ENCODE results near the gene ALPK3.

Gene ALPK3

DNA sequence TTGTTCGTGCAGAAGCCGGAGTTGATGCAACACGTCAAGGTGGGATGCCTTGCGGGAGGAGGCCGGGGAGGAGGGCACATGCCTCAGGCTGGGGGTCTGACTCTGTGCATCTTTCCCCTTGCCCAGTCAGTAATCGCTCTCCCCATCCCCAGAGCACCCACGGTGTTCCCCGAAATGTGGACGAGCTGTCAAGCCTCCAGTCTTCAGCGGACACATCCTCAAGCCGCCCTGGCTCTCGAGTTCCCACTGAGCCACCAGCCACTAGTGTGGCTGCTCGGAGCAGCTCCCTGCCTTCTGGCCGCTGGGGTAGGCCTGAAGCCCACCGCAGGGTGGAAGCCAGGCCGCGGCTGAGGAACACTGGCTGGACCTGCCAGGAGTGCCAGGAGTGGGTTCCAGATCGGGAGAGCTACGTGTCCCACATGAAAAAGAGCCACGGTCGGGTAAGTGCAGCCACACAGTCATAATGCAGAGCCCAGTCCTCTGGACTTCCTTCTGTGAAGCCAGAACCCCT lies 18.7 kb upstream of the ALPK3 start:
- DNase-seq, result no peak

- DNase-seq, result no peak
Observed at GRCh38 chr15:84799511-84800187, 17.5 kb upstream of the ALPK3 start.

DNA sequence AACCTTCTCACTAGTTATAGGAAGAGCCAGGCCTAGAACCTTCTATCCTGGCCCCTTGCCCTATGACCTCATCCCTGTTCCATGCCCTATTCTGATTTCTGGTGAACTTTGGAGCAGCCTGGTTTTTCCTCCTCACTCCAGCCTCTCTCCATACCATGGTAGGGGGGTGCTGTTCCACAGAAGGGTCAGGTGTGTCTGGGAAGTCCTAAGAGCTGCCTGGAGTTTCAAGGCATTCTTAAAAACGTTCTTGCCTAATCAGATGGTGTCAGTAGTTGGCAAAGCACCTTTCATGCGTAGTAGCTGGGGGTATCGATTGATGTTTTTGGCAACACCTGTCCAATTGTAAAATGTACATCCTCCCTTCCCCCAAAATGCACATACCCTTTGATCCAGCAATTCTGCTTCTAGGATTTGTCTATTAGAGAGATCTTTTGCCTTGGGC lies 16.8 kb upstream of the ALPK3 start:
- no peak for DNase-seq

DNA sequence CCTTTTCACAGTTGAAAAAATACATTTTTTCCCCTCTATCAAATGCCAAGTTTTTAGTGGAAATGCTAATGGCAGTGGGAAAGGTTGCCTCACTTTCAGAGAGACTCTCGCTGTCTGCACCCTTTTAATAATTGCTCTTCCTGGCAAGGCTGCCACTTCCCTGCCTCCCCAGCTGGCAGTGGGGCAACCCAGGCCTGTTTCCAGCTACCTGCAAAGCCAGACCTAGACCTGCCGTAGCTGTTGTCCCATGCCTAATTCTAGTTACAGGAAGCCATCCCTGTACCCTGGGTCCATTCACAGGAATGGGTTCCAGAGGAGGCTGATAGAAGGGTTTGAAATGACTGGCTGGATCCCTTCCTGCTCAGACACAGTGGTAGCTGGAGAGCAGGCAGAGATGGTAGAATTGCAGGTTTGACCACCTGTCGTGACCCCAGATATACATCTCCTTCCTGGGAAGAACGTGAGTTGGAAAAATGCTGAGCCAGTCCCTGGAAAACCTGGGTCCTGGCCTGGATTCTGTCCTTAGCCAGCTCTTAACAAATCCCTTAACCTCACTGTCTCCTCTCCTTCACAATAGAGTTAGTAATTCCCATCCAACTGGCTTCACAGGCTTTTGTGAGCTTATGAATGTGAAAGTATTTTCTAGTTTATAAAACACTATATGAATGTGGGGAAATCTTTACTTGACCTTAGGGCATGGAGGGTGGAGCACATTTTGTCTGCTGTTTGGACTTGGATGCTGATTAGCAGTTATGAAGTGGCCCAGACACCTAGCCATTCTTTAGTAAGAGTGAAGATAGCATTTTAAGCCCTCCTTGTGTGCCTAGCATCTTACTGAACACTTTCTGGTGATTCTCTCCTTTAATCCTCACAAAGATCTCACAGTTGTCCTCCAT lies 12.9 kb upstream of the ALPK3 start:
- no peak for DNase-seq

DNA sequence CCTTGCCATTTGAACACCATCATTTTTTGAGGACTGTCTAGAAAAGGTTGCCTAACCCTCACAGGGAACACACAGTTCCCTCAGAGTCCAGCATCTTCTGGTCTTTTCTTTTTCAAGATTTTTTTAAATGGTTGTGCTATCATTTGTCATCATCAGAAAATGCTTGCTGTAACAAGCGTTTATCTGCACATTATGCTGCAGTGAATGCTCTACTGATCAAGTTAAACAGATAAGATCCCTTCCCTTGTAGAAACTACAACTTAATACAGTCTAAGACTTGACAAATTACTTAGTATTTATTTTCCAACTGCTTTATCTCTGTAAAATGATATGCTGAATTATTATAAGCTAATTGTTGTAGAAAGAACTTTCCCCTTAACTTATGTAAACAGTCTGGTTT lies 11.9 kb upstream of the ALPK3 start:
- DNase-seq, result no peak

- peak; percentile 11 for DNase-seq
Observed at GRCh38 chr15:84807228-84807627, 9.9 kb upstream of the ALPK3 start.

GRCh38 chr15:84810073-84810840 lies 6.9 kb upstream of the ALPK3 start:
- DNase-seq, result no peak

GRCh38 chr15:84811151-84811550 lies 6.0 kb upstream of the ALPK3 start:
- DNase-seq, result no peak

DNA sequence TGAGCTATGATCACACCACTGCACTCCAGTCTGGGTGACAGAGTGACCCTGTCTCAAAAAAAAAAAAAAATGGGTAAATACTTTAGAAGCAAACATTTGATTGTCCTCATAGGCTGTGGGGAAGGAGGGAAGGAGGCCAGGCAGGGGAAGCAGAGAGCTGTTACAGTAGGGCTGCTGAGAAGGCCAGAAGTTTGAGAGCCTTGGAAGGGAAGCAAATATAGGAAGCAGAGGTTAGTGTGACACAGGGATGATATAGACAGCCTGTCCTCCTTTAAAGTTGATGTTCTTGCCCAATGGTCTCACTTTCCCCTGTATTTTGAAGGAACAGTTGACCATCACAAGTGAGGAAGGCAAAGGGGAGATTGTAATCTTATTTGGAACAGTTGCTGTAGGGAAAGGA lies 5.3 kb upstream of the ALPK3 start:
- no peak for DNase-seq

DNA sequence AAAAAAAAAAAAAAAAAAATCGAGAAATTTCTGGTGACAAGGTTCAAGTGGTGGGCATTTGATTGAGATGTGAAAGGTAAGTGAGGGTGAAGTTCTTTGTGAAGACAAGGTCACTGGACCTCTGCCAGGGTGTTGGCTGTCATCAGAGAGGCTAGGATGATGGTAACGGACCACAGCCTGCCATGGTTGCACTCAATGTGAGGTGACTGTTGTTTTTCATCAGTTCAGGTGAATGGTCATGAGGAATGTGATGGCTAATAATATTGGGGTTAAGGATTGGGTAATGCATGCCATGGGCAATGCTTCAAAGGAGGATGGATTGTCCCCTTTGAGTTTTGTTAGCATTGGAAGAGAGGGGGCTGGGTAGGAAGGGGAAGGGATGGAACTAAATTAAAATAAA lies 4.3 kb upstream of the ALPK3 start:
- no peak for DNase-seq

- no peak for DNase-seq
Observed at GRCh38 chr15:84813435-84813834, 3.7 kb upstream of the ALPK3 start.

DNA sequence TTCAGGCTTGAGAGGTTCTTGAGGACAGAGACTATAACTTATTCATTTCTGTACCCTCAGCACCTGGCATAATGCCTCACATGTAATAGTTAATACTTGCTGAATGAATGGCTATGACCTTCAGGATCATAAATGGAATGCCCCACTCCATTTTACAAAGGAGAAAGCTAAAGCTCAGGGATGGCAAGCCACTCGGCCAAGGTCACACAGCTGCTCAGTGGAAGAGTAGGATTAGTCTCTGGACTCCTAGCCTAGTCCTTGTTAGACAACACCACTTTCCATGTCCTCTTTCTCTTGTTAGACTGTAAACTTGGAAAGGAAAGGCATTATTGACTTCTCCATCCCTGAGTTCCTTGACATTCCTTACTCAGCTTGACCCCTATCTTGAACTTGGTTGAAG lies 3.2 kb upstream of the ALPK3 start:
- no peak for DNase-seq

DNA sequence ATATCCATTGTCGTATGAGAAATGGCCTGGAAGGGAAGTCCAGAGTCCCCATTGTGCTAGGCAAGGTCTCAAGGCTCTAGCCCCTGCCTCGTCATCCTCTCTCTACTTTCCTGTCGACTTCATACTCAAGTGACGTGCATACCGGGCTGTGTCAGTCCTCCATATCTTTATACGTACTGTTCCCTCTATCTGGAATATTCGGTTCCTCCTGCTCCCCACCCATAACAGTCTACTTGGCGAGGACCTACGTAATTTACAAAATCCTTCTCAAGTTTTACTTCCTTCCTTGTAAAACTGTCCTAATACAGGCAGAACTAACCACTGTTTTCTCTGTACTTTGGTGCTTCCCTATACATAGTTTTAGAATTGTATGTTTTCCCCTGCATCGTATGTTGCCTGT lies 2.2 kb upstream of the ALPK3 start:
- peak; percentile 72 for DNase-seq

DNA sequence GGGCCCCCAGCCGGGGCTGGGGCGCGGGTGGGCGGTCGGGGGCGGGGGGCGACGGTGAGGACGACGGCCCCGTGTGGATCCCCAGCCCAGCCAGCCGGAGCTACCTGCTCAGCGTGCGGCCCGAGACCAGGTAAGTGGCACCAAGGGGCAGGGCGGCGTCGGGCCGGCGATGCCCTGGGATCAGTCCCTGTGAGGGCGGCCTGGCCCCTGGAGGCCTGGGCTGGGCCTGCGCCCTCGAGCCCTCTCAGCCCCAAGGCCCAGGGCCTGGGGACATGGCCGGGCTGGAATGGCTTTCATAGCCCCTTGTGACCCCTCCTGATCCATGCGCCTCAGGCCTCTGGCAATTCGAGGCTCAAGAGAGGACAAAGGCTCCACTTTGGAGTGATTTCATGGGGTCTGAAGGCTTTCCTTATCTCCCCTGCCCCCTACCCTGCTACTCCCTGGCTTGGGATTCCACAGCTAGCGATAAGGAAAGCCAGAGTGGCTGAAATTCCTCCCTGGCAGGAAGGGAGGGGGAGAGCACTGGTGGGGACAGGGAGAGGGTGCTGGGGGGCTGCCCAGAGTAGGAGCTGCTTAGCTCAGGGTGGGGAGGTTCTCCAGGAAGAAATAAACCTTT lies 418 bp downstream of the ALPK3 start:
- no peak for DNase-seq

- no peak for DNase-seq
Observed at GRCh38 chr15:84818261-84819131, 1.3 kb downstream of the ALPK3 start.

- no peak for DNase-seq
Observed at GRCh38 chr15:84819291-84819768, 2.2 kb downstream of the ALPK3 start.

DNA sequence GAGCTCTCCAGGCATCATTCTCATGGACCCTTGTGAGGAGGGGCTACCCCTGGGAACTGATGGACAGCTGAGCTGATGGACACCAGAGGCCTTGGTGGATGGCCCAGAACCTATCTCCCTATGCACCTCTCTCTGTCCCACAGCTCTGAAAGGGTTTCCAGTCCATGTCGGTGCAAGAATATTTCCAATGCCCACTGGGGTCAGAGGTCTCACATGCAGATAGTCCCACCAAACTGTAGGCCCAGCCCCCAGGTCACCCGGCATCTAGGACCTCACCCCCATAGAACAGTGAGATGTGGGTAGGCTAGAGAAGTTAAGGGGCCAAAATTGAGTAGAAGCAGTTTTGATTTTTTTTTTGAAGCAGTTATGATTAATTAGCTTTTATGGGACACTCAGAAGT lies 2.6 kb downstream of the ALPK3 start:
- DNase-seq, result no peak

DNA sequence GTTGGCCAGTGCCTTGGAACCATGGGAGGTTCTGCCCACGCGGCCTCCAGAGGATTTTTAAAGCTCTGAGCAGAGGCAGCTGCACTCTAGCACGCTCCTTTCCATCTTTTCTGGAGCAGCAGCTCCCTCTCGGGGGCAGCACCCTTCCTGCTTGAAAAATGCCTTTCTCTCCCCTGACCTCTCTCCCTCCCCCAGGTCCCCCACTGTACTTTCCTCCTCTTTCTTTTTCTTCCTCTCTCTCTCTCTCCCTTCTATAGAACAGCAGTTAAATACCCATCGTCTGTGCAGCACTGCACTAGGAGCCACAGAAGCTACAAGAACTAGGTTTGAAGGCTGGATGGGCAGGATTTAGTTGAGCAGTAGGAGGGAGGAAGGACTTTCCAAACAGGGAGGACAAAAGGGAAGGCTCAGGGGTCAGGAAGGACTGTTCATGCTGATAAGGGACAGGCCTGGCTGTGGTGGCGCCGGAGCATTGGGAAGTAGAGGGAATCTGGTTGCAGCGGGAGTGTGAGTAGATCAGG lies 4.4 kb downstream of the ALPK3 start:
- no peak for DNase-seq

GRCh38 chr15:84822653-84823281 lies 5.6 kb downstream of the ALPK3 start:
- no peak for DNase-seq

DNA sequence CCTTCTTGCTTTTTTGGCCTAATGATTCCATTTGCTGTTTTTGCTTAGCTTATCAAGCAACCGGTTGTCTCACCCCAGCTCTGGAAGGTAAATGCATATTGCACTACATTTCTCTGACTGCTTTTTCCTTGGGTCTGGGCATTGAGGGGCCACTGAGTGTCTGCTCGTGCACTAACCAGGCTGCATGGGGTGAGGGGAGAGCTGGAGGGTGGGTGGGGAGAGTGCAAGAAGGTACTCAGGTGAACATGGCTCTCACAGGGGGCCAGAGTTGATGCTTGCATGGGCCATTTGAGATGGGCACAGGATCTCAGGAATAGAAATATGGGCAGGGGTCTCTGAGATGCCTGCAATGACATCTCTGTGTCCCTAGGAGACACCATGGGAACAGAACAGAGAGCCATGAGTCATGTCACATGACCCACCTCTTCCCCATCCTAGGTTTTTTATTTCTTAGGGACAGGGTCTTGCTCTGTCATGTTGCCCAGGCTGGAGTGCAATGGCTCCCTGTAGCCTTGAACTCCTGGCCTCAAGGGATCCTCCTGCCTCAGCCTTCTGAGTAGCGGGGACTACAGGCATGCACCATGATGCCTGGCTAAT lies 6.2 kb downstream of the ALPK3 start:
- DNase-seq, result no peak

Data from MV-4-11 (cell line).